ENCODE measurements around the gene SMYD3. TPM values are rescaled to one million over a fixed set of nuclear protein-coding genes. Genes with fewer than 3 reads are reported as not detected.

SMYD3 gene
- total and polyA plus RNA-seq, 2 donors (not counting 3 experiments of a cell fraction or from before 2014, with no cell fraction given) = 16.0 to 32.1 TPM

DNA sequence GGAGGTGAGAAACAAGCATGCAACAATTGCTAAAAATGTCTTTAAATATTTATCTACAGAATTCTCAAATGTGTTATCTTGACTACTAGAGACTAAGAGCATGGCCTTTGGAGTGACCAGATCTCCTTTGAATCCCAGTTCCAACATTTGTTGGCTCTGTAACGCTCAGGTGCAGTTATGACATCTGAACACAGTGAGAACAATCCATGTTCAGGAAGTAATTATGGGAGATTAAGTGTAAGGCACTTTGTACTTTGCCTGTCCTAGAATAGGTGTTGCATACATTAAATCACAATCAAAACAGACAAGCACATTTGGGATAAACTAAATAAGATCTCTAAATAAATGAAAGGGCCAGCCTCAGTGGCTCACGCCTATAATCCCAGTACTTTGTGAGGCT is 454.5 kb downstream of the SMYD3 start:
- Histone ChIP-seq H3K27ac (ENCODE audit: insufficient read depth, low read depth, low read length) (no peak overlapping the region), H2AFZ (ENCODE audit: low read depth, low read length) (no peak overlapping the region), H3K9ac (replicated peaks; ENCODE audit: extremely low read depth, insufficient read depth, low read length) (no peak overlapping the region), H3K9me1 (replicated peaks; ENCODE audit: control insufficient read depth, extremely low read depth, insufficient read depth, low read length) (no peaks in the 10 kb centered on the region), H3K4me1 (ENCODE audit: control insufficient read depth, extremely low read depth, insufficient read depth, low read length) (no peaks in the 10 kb centered on the region), H3K4me3 (replicated peaks in 1 of 3; ENCODE audit: insufficient read depth in 1 of 3, low read depth in 1 of 3, low read length in 3 of 3) (no peak overlapping the region), H3K4me2 (ENCODE audit: insufficient read depth, low read length) (no peak overlapping the region), H3K36me3 (ENCODE audit: control insufficient read depth in 2 of 2, extremely low read depth in 1 of 2, insufficient read depth in 2 of 2, low read length in 2 of 2) (no peaks in the 10 kb centered on the region), H3K27me3 (ENCODE audit: control insufficient read depth in 2 of 2, insufficient read depth in 2 of 2, low read length in 2 of 2) (no peaks in the 10 kb centered on the region), H3K79me2 (ENCODE audit: control insufficient read depth, insufficient read depth, low read length) (no peaks in the 10 kb centered on the region), H3K9me3 (replicated peaks; ENCODE audit: control insufficient read depth, insufficient read depth, low read length) (no peaks in the 10 kb centered on the region), H4K20me1 (replicated peaks; ENCODE audit: control insufficient read depth, extremely low read depth, insufficient read depth, low read length) (no peaks in the 10 kb centered on the region)
- BruUV-seq (replicated peaks) = no TSS peak
- intact Hi-C loops (cut with micrococcal nuclease) (no loop called here), dilution Hi-C loops (cut with MboI; ENCODE audit: extremely low pct_ligation_motif_present, low sequenced_read_pairs) (no loop called here)
- ChIA-PET CTCF (no interaction called here), POLR2A (no interaction called here)
- TF ChIP-seq FOS (IDR thresholded peaks at IDR 0.05; ENCODE audit: borderline replicate concordance, insufficient read depth, low read length) (no peak), EZH2 (IDR thresholded peaks at IDR 0.05; ENCODE audit: borderline replicate concordance, low read depth, low read length, severe bottlenecking) (no peak), MYC (IDR thresholded peaks at IDR 0.05; ENCODE audit: low read depth, low read length) (no peak), POLR2AphosphoS5 (IDR thresholded peaks at IDR 0.05; ENCODE audit: insufficient read depth, low read depth, low read length) (no peak)
- TF ChIP-seq, protein P1, sequence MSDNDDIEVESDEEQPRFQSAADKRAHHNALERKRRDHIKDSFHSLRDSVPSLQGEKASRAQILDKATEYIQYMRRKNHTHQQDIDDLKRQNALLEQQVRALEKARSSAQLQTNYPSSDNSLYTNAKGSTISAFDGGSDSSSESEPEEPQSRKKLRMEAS (IDR thresholded peaks at IDR 0.05; ENCODE audit: insufficient read depth, insufficient read length) = no peak
- DNase-seq (ENCODE audit: low read depth, low spot score) (no peak), FAIRE-seq (no peak)

DNA sequence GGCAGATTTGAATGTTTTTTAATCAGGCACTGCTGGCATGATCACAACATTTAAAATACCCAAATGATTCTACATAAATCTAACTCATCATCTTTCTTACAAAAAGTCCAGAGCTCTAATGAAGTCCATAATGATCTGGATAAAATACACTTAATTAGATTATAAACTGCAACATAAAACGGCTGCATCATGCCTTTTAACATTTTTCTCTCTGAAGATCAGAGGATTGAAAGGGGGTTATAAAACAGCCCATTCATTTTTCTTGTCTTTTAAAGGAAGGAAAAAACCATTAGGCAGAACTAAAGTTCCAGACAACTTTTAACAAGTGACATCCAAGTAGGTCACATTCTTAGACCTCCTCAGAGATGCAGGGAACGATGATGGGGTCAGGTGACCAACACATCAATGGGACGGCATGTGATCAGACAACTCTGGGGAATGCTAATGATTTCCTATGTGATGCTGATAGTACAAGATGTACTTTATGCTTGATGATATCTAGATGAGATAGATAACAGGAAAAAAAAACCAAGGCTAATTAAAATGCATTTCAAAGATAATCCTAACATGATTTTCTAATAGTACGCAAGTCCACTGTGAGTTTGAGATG is 455.1 kb downstream of the SMYD3 start:
- intact Hi-C loops (cut with micrococcal nuclease) = no loop called here
- no peak for TF ChIP-seq EZH2 (IDR thresholded peaks at IDR 0.05; ENCODE audit: borderline replicate concordance, low read depth, low read length, severe bottlenecking)
- TF ChIP-seq JUN (IDR thresholded peaks at IDR 0.05; ENCODE audit: borderline replicate concordance, insufficient read depth, insufficient read length, low read depth) = no peak
- TF ChIP-seq, protein P1 (IDR thresholded peaks at IDR 0.05; ENCODE audit: insufficient read depth, insufficient read length) = no peak
- TF ChIP-seq, protein P2, sequence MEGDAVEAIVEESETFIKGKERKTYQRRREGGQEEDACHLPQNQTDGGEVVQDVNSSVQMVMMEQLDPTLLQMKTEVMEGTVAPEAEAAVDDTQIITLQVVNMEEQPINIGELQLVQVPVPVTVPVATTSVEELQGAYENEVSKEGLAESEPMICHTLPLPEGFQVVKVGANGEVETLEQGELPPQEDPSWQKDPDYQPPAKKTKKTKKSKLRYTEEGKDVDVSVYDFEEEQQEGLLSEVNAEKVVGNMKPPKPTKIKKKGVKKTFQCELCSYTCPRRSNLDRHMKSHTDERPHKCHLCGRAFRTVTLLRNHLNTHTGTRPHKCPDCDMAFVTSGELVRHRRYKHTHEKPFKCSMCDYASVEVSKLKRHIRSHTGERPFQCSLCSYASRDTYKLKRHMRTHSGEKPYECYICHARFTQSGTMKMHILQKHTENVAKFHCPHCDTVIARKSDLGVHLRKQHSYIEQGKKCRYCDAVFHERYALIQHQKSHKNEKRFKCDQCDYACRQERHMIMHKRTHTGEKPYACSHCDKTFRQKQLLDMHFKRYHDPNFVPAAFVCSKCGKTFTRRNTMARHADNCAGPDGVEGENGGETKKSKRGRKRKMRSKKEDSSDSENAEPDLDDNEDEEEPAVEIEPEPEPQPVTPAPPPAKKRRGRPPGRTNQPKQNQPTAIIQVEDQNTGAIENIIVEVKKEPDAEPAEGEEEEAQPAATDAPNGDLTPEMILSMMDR (IDR thresholded peaks at IDR 0.05; ENCODE audit: extremely low read depth in 1 of 2, insufficient read depth in 1 of 2, low read depth in 1 of 2, low read length in 2 of 2) = no peak
- TF ChIP-seq GATA2 (IDR thresholded peaks at IDR 0.05; ENCODE audit: insufficient read depth, insufficient read length, low read depth, low read length) = no peak
- no peak for TF ChIP-seq POLR2AphosphoS5 (IDR thresholded peaks at IDR 0.05; ENCODE audit: insufficient read depth, low read depth, low read length)
- dilution Hi-C loops (cut with MboI; ENCODE audit: extremely low pct_ligation_motif_present, low sequenced_read_pairs) = no loop called here
- ChIA-PET CTCF (no interaction called here), POLR2A (no interaction called here)
- FAIRE-seq (no peak), DNase-seq (ENCODE audit: low read depth, low spot score) (no peak)
- H3K9me1 ChIP-seq (replicated peaks; ENCODE audit: control insufficient read depth, extremely low read depth, insufficient read depth, low read length) = no peaks in the 10 kb centered on the region
- no peaks in the 10 kb centered on the region for H3K79me2 ChIP-seq (ENCODE audit: control insufficient read depth, insufficient read depth, low read length)
- no peak overlapping the region for H3K27ac ChIP-seq (ENCODE audit: insufficient read depth, low read depth, low read length)
- H3K9ac ChIP-seq (replicated peaks; ENCODE audit: extremely low read depth, insufficient read depth, low read length) = no peak overlapping the region
- H2AFZ ChIP-seq (ENCODE audit: low read depth, low read length) = no peak overlapping the region
- H3K4me1 ChIP-seq (ENCODE audit: control insufficient read depth, extremely low read depth, insufficient read depth, low read length) = no peaks in the 10 kb centered on the region
- no peak overlapping the region for H3K4me3 ChIP-seq (replicated peaks in 1 of 3; ENCODE audit: insufficient read depth in 1 of 3, low read depth in 1 of 3, low read length in 3 of 3)
- no peaks in the 10 kb centered on the region for H4K20me1 ChIP-seq (replicated peaks; ENCODE audit: control insufficient read depth, extremely low read depth, insufficient read depth, low read length)
- H3K27me3 ChIP-seq (ENCODE audit: control insufficient read depth in 2 of 2, insufficient read depth in 2 of 2, low read length in 2 of 2) = no peaks in the 10 kb centered on the region
- no peaks in the 10 kb centered on the region for H3K36me3 ChIP-seq (ENCODE audit: control insufficient read depth in 2 of 2, extremely low read depth in 1 of 2, insufficient read depth in 2 of 2, low read length in 2 of 2)
- BruUV-seq (replicated peaks) = no TSS peak
- no peaks in the 10 kb centered on the region for H3K9me3 ChIP-seq (replicated peaks; ENCODE audit: control insufficient read depth, insufficient read depth, low read length)
- no peak overlapping the region for H3K4me2 ChIP-seq (ENCODE audit: insufficient read depth, low read length)
